Suprapubic skin (tissue), 4 donors: ENCODE data around the gene MED13L. TPM values are rescaled to one million over a fixed set of nuclear protein-coding genes. Genes with fewer than 3 reads are reported as not detected.
"Not testable (repeated sequence)": the region's sequence is repeated elsewhere in the genome, so short reads cannot be mapped to it uniquely, and the experiment has no call there.

Experiments used
- DNase-seq, 2 donors: peaks; one replicate each; pipeline ENCODE4 v3.0.0-alpha.2; 2019; ENCODE audit warnings: low spot score in 2 of 2
- H3K27ac ChIP-seq: fragments of 200-600 bp; sonication (generic); one replicate; pipeline ENCODE4 v1.5.1; 2019
- H3K27me3 ChIP-seq: fragments of 200-600 bp; sonication (generic); one replicate; pipeline ENCODE4 v1.5.1; 2019
- H3K36me3 ChIP-seq: fragments of 200-600 bp; sonication (generic); one replicate; pipeline ENCODE4 v1.5.1; 2019
- H3K4me1 ChIP-seq: fragments of 200-600 bp; sonication (generic); one replicate; pipeline ENCODE4 v1.5.1; 2019
- H3K4me3 ChIP-seq: fragments of 200-600 bp; sonication (generic); one replicate; pipeline ENCODE4 v1.5.1; 2019; ENCODE audit warnings: mild to moderate bottlenecking
- H3K9me3 ChIP-seq: fragments of 200-600 bp; sonication (generic); one replicate; pipeline ENCODE4 v1.5.1; 2019
- CTCF ChIP-seq, 2 donors: fragments of 200-600 bp in 1 of 2; fragments of 450-650 bp in 1 of 2; sonication (generic) in 1 of 2; IDR thresholded peaks; one replicate each; pipeline ENCODE4 v1.5.1; 2016 to 2019; ENCODE audit warnings: antibody characterized with exemption in 2 of 2, mild to moderate bottlenecking in 1 of 2, moderate library complexity in 1 of 2
- EP300 ChIP-seq: sonication (generic); formaldehyde crosslinking; IDR thresholded peaks from one replicate; pipeline ENCODE4 v1.6.1; 2017; ENCODE audit warnings: antibody characterized with exemption
- POLR2A ChIP-seq, 2 donors: fragments of 450-650 bp; IDR thresholded peaks; one replicate each; pipeline ENCODE4 v1.6.1; 2017; ENCODE audit warnings: antibody characterized with exemption in 2 of 2, mild to moderate bottlenecking in 2 of 2, moderate library complexity in 2 of 2
- POLR2AphosphoS5 ChIP-seq, 3 donors: sonication (generic); formaldehyde crosslinking; IDR thresholded peaks; one replicate each; pipeline ENCODE4 v1.6.1; 2017; ENCODE audit warnings: antibody characterized with exemption in 3 of 3
- WGBS: methylation state at CpG from one replicate; pipeline ENCODE4 v1.1.5; 2018; 5-methylcytosine and 5-hydroxymethylcytosine counted together
- total RNA-seq, 4 donors: library from RNA; depleted of rRNA; stranded (reverse); fragments of >200 nt; gene quantifications; one replicate each; pipeline ENCODE4 v1.1.0, GENCODE V29; 2016

Gene MED13L
- total RNA-seq, 4 donors from 2014 or later: 173 to 418 (median 228) TPM

GRCh38 chr12:116238149-116238548 is 39.3 kb downstream of the MED13L start:
- TF ChIP-seq POLR2A (IDR thresholded peaks at IDR 0.05): no peak
- no peak for TF ChIP-seq POLR2AphosphoS5 (IDR thresholded peaks at IDR 0.05)
- no peak for TF ChIP-seq CTCF (IDR thresholded peaks at IDR 0.05)
- TF ChIP-seq EP300: no peak
- no peak overlapping the region for H3K27ac ChIP-seq
- no peak for DNase-seq
- H3K9me3 ChIP-seq: no peaks in the 10 kb centered on the region
- H3K27me3 ChIP-seq: no peaks in the 10 kb centered on the region
- 73% methylated on average over 3 of the region's 3 CpGs for WGBS
- H3K36me3 ChIP-seq: no peaks in the 10 kb centered on the region
- H3K4me3 ChIP-seq: no peak overlapping the region
- H3K4me1 ChIP-seq: peaks cover 42% of the 10 kb centered on the region

GRCh38 chr12:116236976-116237375 is 40.5 kb downstream of the MED13L start:
- peaks cover 39% of the 10 kb centered on the region for H3K4me1 ChIP-seq

GRCh38 chr12:116236148-116236731 is 41.3 kb downstream of the MED13L start:
- Histone ChIP-seq H3K27ac (no peak overlapping the region), H3K4me1 (peaks cover 36% of the 10 kb centered on the region), H3K9me3 (no peaks in the 10 kb centered on the region), H3K36me3 (no peaks in the 10 kb centered on the region), H3K27me3 (no peaks in the 10 kb centered on the region), H3K4me3 (no peak overlapping the region)
- no peak for DNase-seq
- TF ChIP-seq POLR2A (IDR thresholded peaks at IDR 0.05) (no peak), EP300 (no peak), CTCF (IDR thresholded peaks at IDR 0.05) (peak; percentile 52 to 56)
- 17% methylated on average over 3 of the region's 3 CpGs for WGBS

More at GRCh38 chr12:116236976-116237375, 40.5 kb downstream of the MED13L start:
- Histone ChIP-seq H3K27ac (no peak overlapping the region), H3K9me3 (no peaks in the 10 kb centered on the region), H3K36me3 (no peaks in the 10 kb centered on the region), H3K4me3 (no peak overlapping the region), H3K27me3 (no peaks in the 10 kb centered on the region)
- TF ChIP-seq EP300: no peak
- no peak for TF ChIP-seq POLR2A (IDR thresholded peaks at IDR 0.05)
- TF ChIP-seq POLR2AphosphoS5 (IDR thresholded peaks at IDR 0.05): no peak
- no peak for TF ChIP-seq CTCF (IDR thresholded peaks at IDR 0.05)
- 50% methylated on average over 3 of the region's 3 CpGs for WGBS
- DNase-seq: no peak

GRCh38 chr12:116234148-116234547 is 43.3 kb downstream of the MED13L start:
- H3K27me3 ChIP-seq, H3K9me3 ChIP-seq, DNase-seq, H3K4me3 ChIP-seq, H3K27ac ChIP-seq, H3K36me3 ChIP-seq: not testable (repeated sequence)
- 95% methylated on average over 5 of the region's 5 CpGs for WGBS
- H3K4me1 ChIP-seq: peaks cover 26% of the 10 kb centered on the region

- no peaks in the 10 kb centered on the region for H3K36me3 ChIP-seq
- no peaks in the 10 kb centered on the region for H3K27me3 ChIP-seq
- no peaks in the 10 kb centered on the region for H3K9me3 ChIP-seq
- no peak overlapping the region for H3K4me3 ChIP-seq
- no peak for DNase-seq
- H3K4me1 ChIP-seq: peaks cover 23% of the 10 kb centered on the region
- no peak for TF ChIP-seq EP300
- no peak for TF ChIP-seq POLR2AphosphoS5 (IDR thresholded peaks at IDR 0.05)
- TF ChIP-seq POLR2A (IDR thresholded peaks at IDR 0.05): no peak
- TF ChIP-seq CTCF (IDR thresholded peaks at IDR 0.05): no peak
- H3K27ac ChIP-seq: no peak overlapping the region
- 90% methylated on average over 3 of the region's 3 CpGs for WGBS
Observed at GRCh38 chr12:116233669-116234068, 43.8 kb downstream of the MED13L start.

GRCh38 chr12:116227811-116228210 is 49.7 kb downstream of the MED13L start:
- no peak for TF ChIP-seq POLR2A (IDR thresholded peaks at IDR 0.05)
- no peak for TF ChIP-seq EP300
- no peak for TF ChIP-seq CTCF (IDR thresholded peaks at IDR 0.05)
- no peak for TF ChIP-seq POLR2AphosphoS5 (IDR thresholded peaks at IDR 0.05)
- H3K36me3 ChIP-seq: no peaks in the 10 kb centered on the region
- H3K4me1 ChIP-seq: no peaks in the 10 kb centered on the region
- DNase-seq: no peak
- WGBS: 98% methylated on average over 3 of the region's 3 CpGs
- H3K9me3 ChIP-seq: no peaks in the 10 kb centered on the region
- H3K4me3 ChIP-seq: no peak overlapping the region
- H3K27ac ChIP-seq: no peak overlapping the region
- H3K27me3 ChIP-seq: no peaks in the 10 kb centered on the region
